Raji (cell line): ENCODE results near the gene DAO.

ENCODE experiments used
- POLR2A ChIP-seq: IDR thresholded peaks from 2 replicates; pipeline ENCODE4 v1.6.1; 2011; ENCODE audit warnings: low read depth, low read length, control low read depth; ENCODE audit not compliant: insufficient read depth

DAO gene

DNA sequence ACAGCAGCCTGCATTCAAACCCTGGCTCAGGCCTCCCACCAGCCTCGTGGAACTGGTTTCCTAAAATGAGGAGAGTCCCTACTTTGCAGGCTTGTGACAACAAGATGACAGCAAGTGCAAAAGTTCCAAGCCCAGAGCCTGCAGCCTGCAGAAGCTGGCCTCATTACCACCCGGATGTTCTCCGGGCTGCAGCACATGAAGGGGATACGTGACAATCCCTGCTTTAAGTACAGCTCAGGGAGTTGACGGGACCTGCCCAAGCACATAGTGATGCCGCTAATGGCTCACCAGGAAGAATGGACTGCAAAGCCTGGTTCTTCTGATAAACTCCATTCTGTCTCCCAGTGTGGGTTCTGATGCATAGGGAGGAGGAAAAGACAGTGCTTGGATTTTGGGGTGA is 37.5 kb upstream of the DAO start:
- TF ChIP-seq POLR2A: no peak

DNA sequence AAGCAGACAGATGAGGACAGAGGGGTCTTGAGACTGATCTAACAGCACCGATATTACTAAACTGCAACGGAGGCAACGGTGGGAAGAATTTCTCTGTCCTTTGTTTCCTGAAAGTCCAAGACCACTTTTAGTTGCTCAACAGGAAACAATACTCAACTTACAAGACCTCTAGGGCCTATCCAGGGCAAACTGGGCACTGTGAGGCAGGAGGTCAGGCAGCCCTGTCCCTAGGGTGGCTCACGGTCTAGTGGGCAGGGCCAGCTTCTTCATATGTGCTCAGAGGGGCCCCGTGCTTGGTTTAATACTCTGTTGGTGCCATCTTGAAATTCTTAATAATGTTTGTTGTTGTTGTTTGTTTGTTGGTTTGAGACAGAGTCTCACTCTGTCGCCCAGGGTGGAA is 36.7 kb upstream of the DAO start:
- no peak for TF ChIP-seq POLR2A

DNA sequence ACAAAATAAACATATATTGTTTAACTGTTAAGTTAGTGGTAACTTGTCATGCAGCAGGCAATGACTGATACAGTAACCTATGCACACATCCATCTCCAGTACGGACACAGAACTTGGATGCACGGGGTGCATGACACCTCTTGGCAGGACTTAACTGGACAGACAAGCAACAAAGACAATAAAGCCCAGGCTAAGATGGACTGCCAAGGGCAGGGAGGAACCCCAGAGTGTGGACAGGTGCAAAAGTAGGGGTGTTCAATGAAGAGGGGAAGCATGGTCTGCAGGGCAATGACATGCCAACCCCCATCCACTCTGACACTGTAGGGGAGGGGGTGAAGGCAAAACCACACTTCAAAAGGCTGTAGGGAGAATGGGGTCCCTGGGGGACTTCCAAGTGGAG is 34.2 kb upstream of the DAO start:
- no peak for TF ChIP-seq POLR2A

DNA sequence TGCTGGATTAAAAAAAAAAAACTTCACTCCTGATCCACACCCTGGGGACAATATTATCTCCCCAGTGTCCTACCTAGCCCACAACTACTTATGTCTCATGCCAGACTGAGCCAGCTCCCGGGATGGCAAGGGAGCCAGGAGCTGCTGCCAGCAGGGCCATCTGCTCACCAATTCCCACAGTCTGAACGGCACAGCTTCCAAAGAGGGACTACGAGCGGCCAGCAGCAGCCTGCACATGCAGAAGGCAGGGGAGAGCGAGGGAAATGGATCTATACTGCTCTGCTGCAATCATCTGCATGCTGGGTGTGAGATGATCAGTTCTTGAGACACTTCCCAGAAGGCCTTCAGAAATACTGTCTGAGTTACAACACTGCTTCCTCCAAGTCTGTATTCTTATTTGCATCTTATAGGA is 33.6 kb upstream of the DAO start:
- TF ChIP-seq POLR2A: no peak

DNA sequence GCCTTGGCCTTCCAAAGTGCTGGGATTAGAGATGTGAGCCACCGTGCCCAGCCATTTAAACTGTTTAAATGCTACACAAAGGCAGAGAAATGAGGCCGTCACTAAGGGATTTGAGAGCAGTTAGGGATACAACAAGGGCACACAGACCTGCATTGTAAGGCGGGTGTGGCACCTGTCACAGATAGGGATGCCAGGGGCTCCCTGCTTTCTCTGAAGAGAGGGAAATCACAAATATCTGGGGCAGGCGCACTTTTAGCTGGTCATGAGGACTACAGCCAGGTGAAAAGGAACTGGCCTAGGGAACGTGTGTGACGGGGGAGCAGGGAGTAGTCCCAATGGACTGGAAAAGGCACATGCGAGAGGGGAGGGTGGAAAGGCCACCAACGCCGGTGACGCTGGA is 32.2 kb upstream of the DAO start:
- no peak for TF ChIP-seq POLR2A

DNA sequence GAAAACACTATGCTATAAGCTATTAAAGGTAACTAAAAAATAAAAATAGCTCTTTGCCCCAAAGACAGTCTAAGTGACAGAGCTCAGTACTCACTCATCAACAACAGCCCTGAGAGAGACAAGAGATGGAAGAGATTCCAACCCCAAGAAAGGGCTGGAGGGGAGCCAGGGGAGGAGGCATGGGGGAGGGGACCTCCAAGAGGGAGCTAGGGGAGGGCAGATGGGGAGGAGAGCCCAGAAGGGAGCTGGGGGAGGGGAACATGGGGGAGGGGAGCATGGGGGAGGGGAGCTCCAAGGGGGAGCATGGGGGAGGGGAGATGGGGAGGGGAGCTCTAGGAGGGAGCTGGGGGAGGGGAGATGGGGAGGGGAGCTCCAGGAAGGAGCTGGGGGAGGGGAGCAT is 30.2 kb upstream of the DAO start:
- no peak for TF ChIP-seq POLR2A

DNA sequence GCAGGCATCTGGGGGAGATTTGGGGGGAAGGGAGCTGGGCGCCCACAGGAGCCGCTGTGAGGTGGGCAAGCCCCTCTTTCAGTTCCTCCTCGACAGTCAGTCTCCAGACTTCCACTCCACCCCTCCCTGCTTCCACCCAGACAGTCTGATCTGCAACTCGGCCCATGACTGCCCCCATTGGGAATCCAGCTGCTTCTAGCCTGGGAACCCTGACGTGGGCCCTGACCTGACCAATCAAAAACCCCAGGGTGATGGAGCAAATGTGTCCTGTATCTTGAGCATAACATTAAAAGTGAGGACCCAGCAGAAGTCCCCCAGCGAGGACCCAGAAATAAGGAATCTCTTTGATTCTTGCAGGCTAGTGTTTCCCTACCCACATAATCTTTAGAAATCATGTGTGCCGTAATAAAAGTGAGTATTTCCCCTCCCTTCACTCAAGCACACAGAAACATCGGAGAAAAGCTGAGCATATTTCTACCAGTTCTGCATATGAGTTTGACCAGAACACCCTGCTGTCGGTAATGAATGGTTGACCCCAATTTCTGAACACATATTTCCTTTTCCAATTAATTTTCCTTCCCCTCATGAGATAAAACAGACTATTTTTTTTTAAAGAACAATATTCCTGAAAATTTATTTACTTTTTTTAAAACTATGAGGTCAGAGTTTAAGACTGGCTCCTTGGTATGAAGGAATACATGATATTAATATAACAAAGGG is 28.9 kb upstream of the DAO start:
- TF ChIP-seq POLR2A: no peak

DNA sequence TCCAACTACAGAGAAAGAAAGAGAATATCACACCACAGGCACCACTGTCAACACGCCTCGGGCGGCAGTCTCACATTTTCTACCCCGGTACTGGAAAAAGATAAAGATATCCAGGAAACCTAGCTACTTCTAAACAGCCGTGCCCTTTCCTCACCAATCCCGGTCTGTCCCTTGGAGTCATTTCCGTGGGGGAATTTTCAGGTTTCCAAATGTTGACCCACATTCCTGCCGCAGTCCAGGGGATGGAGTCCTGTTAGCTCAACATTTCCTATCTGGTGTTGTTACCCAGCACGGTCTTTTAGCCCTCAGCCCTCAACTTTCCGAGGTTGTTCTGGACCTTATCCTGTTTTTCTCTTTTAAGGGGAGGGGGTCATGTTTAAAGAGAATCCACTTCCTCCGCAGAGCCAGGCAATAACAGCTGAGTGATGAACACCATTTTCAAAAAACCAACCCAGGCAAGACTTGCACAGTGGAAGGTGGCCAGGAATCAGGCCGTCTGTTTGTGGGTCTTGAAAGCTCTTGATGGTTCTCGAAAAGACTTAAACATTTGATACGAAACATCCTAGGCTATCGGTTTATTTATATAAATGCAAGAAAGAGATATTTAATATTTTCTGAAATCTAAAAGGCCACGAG is 27.1 kb upstream of the DAO start:
- TF ChIP-seq POLR2A: no peak

DNA sequence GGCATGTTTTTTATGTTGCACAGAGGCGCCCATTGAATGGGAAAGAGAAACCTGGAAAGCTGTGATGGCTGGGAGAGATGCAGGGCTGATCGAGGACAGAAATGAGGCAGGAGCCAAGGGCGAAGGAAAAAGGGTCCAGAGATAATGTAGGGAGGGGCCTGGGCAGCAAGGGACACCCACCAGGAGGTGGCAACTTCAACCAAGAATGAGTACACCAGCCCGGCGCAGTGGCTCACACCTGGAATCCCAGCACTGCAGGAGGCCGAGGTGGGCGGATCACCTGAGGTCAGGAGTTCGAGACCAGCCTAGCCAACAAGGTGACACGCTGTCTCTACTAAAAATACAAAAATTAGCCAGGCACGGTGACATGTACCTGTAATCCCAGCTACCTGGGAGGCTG is 26.5 kb upstream of the DAO start:
- TF ChIP-seq POLR2A: no peak

DNA sequence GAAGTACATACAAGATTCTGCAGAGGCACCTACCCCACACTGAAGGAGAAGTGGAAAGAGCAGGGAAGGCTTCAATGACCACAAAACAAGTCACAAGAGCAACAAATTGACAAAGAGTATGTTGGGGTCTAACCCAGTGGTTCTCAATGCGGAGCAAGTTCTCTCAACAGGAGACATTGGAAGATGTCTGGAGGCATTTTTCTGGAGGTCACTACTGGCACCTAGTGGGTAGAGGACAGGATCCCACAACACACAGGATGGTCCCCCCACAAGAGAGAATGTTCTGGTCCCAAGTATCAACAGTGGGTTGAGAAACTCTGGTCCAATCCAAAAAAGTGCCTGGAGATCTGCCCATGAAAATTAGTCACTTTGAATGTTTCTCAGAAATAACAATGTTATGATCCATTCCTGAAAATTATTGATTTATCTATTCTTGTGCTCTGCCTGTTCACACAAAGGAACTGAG is 25.9 kb upstream of the DAO start:
- TF ChIP-seq POLR2A: no peak

DNA sequence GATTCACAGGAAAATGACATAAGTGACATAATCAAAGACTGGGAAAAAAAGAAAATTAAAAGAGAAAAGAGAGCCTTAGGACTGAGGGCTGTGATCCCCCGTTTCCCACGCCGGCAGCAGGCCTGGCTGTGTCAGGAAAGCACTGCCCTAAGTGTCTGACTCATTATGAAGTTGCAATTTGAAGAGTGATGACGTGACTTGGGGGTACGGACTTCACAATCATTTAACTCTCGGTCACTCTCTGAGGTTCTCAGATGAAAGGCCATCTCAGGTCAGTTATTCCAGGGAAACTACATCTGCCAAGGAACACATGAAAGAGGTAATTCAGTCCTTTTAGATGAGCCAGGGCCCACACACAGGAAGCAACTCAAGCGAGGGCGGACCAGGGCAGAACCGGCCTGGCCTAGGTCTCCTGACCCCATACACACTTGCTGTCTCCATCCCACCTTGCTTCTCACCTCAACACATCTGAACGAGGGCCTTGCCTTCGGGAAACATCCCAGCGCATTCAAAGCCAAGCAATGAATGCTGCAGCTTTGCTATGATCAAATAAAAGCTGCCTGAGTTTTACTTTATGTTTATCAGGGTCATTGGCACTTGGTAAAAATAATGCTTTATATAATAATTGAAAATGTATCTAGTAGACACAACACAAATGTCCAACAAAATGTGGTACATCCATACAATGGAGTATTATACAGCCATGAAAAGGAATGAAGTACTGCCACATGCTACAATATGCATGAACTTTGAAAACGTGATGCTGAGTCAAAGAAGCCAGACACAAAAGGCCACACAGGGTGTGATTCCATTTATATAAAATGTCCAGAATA is 25.2 kb upstream of the DAO start:
- no peak for TF ChIP-seq POLR2A

DNA sequence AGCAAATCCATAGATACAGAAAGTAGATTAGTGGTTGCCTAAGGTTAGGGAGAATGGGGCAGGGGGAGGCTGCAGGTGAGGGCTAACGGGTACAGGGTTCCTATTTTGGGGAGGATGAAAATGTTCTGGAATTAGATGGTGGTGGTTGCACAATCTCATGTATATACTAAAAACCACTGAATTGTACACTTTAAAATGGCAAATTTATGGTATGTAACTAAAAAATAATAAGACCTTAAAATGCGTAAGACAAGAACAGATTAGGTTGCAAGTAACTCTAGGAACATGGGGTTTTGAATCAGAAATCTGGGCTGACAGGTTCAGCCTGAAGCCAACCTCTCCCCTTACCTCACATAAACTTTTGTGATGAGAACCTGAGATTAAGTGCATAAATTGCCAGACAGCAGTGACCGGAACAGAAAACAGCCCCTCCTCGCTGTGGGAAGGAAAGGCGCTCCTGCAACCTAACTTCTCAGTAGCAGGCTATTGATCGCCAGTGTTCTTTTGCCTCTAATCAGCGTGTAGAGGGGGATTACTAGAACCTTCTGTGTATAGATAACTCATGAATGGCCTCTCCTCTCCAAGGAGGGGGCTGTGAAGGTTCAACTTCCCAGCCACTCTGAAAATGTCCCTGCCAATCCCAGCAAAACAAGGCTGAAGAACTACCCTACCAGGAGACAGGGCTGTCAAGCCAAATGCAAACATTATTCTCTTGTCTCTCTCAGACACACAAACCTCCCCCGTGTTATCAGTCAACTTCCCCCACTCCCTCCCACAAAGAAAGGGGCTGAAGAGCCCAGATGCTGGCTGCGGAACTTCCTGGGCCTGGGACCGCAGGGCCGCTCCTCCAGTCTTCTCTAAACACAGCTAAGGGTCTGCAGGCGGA is 24.4 kb upstream of the DAO start:
- TF ChIP-seq POLR2A: no peak

DNA sequence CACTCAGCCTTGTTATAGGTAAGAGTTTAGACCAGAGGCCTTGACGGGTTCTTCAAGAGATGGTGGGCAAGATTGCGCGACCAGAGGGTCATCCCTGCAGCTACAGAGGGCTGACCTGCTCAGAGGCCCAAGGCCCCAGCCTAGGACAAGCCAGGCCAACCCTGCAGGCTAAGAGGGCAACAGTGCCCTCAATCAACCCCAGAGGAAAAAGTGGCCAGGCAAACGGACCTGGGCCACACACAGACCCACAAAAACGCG is 23.8 kb upstream of the DAO start:
- TF ChIP-seq POLR2A: no peak

DNA sequence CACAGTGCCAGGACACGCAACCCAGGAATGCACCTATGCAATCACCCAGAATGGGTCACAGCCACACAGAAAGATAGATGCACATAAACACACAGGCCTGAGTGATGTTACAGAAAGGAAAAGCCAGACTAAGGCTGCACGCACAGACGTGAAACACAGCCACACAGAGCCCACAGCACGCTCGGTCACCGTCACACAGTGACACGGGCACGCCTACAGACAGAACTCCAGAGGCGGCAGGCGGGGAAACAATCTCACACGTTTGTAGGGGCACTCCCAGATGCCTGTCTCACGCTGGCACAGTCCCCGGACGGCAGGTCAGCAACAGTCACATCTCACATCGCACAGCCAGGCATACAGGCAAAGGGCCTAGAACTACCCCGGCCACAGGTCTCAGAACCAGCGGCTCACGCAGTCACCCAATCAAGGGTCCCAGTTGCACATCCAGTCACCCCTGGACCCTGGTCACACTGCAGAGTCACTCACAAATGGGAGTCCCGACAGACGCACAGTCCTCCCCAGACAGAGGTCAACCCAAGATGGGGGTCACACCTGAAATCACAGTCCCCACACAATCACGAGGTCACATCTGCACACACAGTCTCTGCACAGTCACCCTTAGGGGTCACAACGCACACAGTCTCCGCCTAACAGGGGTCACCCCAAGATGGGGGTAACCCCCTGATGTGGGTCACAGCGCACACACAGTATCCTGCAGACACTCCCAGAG is 23.3 kb upstream of the DAO start:
- TF ChIP-seq POLR2A: no peak

DNA sequence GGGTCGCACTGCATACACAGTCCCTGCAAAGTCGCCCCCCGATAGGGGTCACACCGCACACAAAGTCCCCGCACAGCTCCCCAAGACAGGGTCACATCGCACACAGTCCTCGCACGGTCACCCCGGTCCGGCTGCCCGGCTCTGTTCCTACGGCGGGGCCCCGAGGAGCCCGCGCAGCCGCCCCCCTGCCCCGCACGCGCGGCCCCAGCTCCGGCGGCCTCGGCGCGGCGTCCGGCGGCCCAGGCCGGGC is 22.8 kb upstream of the DAO start:
- no peak for TF ChIP-seq POLR2A
